Fibroblast of villous mesenchyme (primary cell): ENCODE results near the gene SUPT4H1. TPM values are rescaled to one million over a fixed set of nuclear protein-coding genes. Genes with fewer than 3 reads are reported as not detected.

Source experiments
- DNase-seq: peaks from one replicate; pipeline ENCODE4 v3.0.0-alpha.2; 2010; ENCODE audit warnings: low read depth
- H3K4me3 ChIP-seq: 2 replicates; pipeline ENCODE4 v1.5.1; 2011; ENCODE audit warnings: low read depth, mild to moderate bottlenecking, low read length
- CTCF ChIP-seq: IDR thresholded peaks from 2 replicates; pipeline ENCODE4 v1.5.1; 2012; ENCODE audit warnings: low read depth, mild to moderate bottlenecking, low read length; ENCODE audit not compliant: insufficient read depth
- total RNA-seq: library from RNA; depleted of rRNA; stranded (reverse); fragments of >200 nt; gene quantifications from 2 replicates; pipeline ENCODE4 v1.2.3, GENCODE V29; 2012

Gene SUPT4H1
- total RNA-seq, 1 donor = 34.5 TPM

GRCh38 chr17:58327363-58328194, 24.4 kb downstream of the SUPT4H1 start:
- no peak for TF ChIP-seq CTCF
- H3K4me3 ChIP-seq = no peak overlapping the region
- no peak for DNase-seq

- H3K4me3 ChIP-seq = no peak overlapping the region
- no peak for DNase-seq
- no peak for TF ChIP-seq CTCF
Observed at GRCh38 chr17:58326609-58327362, 25.2 kb downstream of the SUPT4H1 start.

- no peak for DNase-seq
- no peak for TF ChIP-seq CTCF
- no peak overlapping the region for H3K4me3 ChIP-seq
Observed at GRCh38 chr17:58325976-58326468, 26.0 kb downstream of the SUPT4H1 start.

- no peak for TF ChIP-seq CTCF
- no peak for DNase-seq
Observed at GRCh38 chr17:58325289-58325726, 26.7 kb downstream of the SUPT4H1 start.

GRCh38 chr17:58324409-58325288, 27.4 kb downstream of the SUPT4H1 start:
- peak overlapping the region; percentile 56 for H3K4me3 ChIP-seq
- peak; percentile 10 for DNase-seq
- TF ChIP-seq CTCF = no peak

More at GRCh38 chr17:58325289-58325726, 26.7 kb downstream of the SUPT4H1 start:
- no peak overlapping the region for H3K4me3 ChIP-seq

GRCh38 chr17:58324056-58324408, 28.0 kb downstream of the SUPT4H1 start:
- DNase-seq = no peak
- TF ChIP-seq CTCF = no peak
- H3K4me3 ChIP-seq = no peak overlapping the region
